HG03354 (cell line): ENCODE results near the gene SIK2.

ENCODE experiments used
- ATAC-seq: cut with Tn5 transposase; IDR thresholded peaks from one replicate; pipeline ENCODE4 v1.9.1; 2021; ENCODE audit warnings: mild to moderate bottlenecking; ENCODE audit not compliant: unreplicated experiment, poor library complexity, severe bottlenecking

The SIK2 gene

GRCh38 chr11:111577821-111578220 is 24.4 kb upstream of the SIK2 start:
- no peak for ATAC-seq

GRCh38 chr11:111581341-111581740 is 20.9 kb upstream of the SIK2 start:
- no peak for ATAC-seq

- ATAC-seq = no peak
These were observed 20.1 kb upstream of the SIK2 start for GRCh38 chr11:111582163-111582562.

- no peak for ATAC-seq
These were observed 19.4 kb upstream of the SIK2 start for GRCh38 chr11:111582881-111583280.

- ATAC-seq = no peak
These were observed 16.9 kb upstream of the SIK2 start for GRCh38 chr11:111585371-111585770.

GRCh38 chr11:111586388-111586831 is 15.8 kb upstream of the SIK2 start:
- peak; percentile 48 for ATAC-seq

- no peak for ATAC-seq
These were observed 13.1 kb upstream of the SIK2 start for GRCh38 chr11:111589114-111589513.

GRCh38 chr11:111589886-111590499 is 12.3 kb upstream of the SIK2 start:
- ATAC-seq = no peak

- ATAC-seq = no peak
These were observed 10.9 kb upstream of the SIK2 start for GRCh38 chr11:111591187-111591960.

- ATAC-seq = no peak
These were observed 9.8 kb upstream of the SIK2 start for GRCh38 chr11:111592491-111592890.

GRCh38 chr11:111596319-111596718 is 5.9 kb upstream of the SIK2 start:
- ATAC-seq = no peak

GRCh38 chr11:111598148-111598547 is 4.1 kb upstream of the SIK2 start:
- ATAC-seq = no peak

- ATAC-seq = no peak
These were observed 3.7 kb upstream of the SIK2 start for GRCh38 chr11:111598559-111598958.

GRCh38 chr11:111601636-111601978 is 642 bp upstream of the SIK2 start:
- no peak for ATAC-seq

GRCh38 chr11:111602865-111603610 is 789 bp downstream of the SIK2 start:
- ATAC-seq = no peak

GRCh38 chr11:111603611-111604130 is 1.4 kb downstream of the SIK2 start:
- no peak for ATAC-seq

GRCh38 chr11:111604392-111605009 is 2.3 kb downstream of the SIK2 start:
- no peak for ATAC-seq

GRCh38 chr11:111605681-111606080 is 3.4 kb downstream of the SIK2 start:
- ATAC-seq = no peak

GRCh38 chr11:111606986-111607385 is 4.7 kb downstream of the SIK2 start:
- no peak for ATAC-seq

GRCh38 chr11:111607751-111608150 is 5.5 kb downstream of the SIK2 start:
- ATAC-seq = no peak
